HG02981 (cell line): ENCODE measurements around the gene CDC5L.

Experiments
- ATAC-seq: cut with Tn5 transposase; IDR thresholded peaks from one replicate; pipeline ENCODE4 v1.9.1; 2021; ENCODE audit warnings: mild to moderate bottlenecking, moderate library complexity; ENCODE audit not compliant: unreplicated experiment

Gene CDC5L

DNA sequence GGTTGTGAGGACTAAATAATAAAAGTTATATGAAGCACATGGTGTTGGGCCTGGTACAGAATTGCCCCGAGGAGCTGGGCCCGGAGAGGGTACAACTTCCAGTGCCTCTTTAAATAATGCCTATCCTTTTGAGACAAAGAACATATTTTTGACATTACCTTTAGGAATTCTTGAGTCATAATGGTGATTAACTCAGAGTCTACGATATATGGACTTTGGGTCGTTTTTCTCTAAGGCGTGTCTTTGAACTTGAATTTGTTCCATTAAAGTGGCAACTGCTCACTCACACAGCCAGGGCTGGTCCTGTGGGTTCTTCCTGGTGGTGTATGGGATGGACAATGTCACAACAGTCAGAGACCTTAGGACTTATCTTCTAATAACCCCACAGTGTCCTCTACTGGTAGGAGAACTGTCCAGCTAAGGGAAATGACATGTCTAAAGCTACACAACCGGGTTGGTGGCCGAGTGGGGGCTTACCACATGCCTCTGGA lies 106.5 kb downstream of the CDC5L start:
- ATAC-seq = no peak

DNA sequence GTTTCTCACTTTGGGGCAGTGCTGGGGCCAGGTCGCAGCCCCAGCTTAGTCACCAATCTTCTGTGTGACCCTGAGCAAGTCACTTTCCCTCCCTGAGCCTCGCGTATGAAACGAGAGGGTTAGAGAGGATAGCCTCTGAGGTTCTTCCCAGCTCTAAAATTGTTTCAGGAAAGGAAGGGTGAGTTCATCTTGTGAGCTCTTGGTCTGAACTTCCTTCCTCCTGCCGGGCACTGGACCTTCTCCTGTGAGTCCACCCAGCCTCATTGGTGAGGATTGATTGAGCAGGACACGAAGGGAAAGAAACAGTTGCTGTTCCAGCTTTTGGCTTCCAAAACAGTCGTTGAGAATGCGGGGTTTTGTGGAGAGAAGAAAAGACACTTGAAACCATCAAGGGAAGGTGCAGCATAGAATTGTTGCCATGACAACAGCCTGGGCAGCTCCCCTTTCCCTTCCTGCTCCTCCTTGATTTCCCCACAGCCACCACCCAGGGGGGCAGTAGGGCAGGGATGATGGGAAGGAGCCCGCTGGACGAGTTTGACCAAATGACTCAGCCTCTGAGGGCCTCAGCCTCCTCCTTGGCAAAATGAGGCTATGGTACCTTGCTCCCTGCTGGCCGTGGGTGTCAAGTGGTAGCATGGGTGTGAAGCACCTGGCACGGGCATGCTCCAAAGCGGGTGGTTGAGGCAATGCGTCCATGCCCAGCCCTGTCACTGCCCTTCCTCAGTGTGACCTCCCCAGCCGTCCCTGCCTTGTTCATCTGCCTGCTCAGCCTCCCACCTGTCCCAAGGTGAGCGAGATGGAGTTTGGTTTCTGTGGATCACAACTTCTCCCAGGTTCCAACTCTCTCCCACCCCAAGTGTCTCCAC lies 107.8 kb downstream of the CDC5L start:
- ATAC-seq = no peak

- ATAC-seq = no peak
These were observed 109.3 kb downstream of the CDC5L start for GRCh38 chr6:44496665-44497369.

DNA sequence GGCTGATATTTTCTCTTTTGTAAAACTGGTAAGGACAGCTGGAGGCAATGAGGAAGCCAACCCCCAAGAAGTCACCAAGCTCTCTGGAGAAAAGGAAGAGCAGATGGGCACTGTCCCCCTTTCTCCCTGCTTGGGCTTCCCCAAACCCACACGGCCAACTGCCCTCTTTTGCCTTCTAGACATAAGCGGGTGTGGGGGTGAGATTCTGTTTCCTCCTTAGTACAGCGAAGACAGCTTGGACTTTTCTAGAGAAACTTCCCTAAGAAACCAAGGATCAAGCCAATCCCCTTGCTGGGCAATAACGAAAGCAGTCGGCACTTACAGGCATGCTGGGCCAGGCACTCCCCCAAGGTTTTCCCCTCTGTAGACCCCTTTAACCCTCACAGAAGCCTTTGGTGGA lies 110.3 kb downstream of the CDC5L start:
- ATAC-seq = no peak

GRCh38 chr6:44498436-44498835 lies 110.9 kb downstream of the CDC5L start:
- no peak for ATAC-seq

DNA sequence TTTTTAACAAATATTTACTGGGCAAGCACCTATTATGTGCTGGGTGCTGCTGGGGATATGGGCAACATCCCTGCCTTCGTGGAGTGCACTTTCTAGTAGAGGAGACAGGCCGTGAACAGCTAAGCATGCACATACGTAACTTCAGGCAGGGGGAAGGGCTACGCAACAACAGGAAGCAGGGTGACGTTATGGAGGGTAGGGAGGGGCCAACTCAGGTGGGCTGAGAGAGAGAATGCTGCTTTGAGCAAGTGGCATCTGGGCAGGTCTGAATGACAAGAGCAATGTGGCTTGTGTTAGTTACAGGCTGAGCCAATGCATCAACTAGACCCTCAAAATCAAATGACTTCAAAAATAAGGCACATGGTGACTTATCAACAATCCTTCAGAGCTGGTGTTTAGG lies 112.1 kb downstream of the CDC5L start:
- no peak for ATAC-seq
